Neural progenitor cell (in vitro differentiated cells): Measurements from ENCODE around the gene ADGRG7. TPM values are rescaled to one million over a fixed set of nuclear protein-coding genes. Genes with fewer than 3 reads are reported as not detected.
A peak's percentile ranks its signal among the peaks of the same experiment; 100 is the strongest.
"Not testable (repeated sequence)": the region's sequence is repeated elsewhere in the genome, so short reads cannot be mapped to it uniquely, and the experiment has no call there.

ENCODE experiments used
- DNase-seq: peaks from one replicate; pipeline ENCODE4 v3.0.0-alpha.2; 2016; ENCODE audit warnings: low spot score
- H2AFZ ChIP-seq: fragments of 200-600 bp; sonication (generic); replicated peaks from 2 replicates; pipeline ENCODE4 v1.6.1; 2016; ENCODE audit warnings: antibody characterized with exemption
- H3F3A ChIP-seq: fragments of 200-600 bp; sonication (generic); 2 replicates; pipeline ENCODE4 v1.6.1; 2016; ENCODE audit warnings: antibody characterized with exemption, low read depth
- H3K27ac ChIP-seq: fragments of 200-600 bp; sonication (generic); 2 replicates; pipeline ENCODE4 v1.5.1; 2016; ENCODE audit warnings: mild to moderate bottlenecking
- H3K27me3 ChIP-seq: fragments of 200-600 bp; sonication (generic); 2 replicates; pipeline ENCODE4 v1.6.1; 2016; ENCODE audit warnings: mild to moderate bottlenecking, moderate library complexity
- H3K36me3 ChIP-seq: fragments of 200-600 bp; sonication (generic); 2 replicates; pipeline ENCODE4 v1.5.1; 2016
- H3K4me1 ChIP-seq: fragments of 200-600 bp; sonication (generic); 2 replicates; pipeline ENCODE4 v1.6.1; 2016; ENCODE audit warnings: mixed run types
- H3K4me2 ChIP-seq: fragments of 200-600 bp; sonication (generic); 2 replicates; pipeline ENCODE4 v1.6.1; 2016
- H3K4me3 ChIP-seq: fragments of 200-600 bp; sonication (generic); 2 replicates; pipeline ENCODE4 v1.5.1; 2016
- H3K79me2 ChIP-seq: fragments of 200-600 bp; sonication (generic); 2 replicates; pipeline ENCODE4 v1.6.1; 2016; ENCODE audit warnings: low read depth
- H3K9ac ChIP-seq: fragments of 200-600 bp; sonication (generic); 2 replicates; pipeline ENCODE4 v1.6.1; 2016
- H3K9me3 ChIP-seq: fragments of 200-600 bp; sonication (generic); 2 replicates; pipeline ENCODE4 v1.5.1; 2016; ENCODE audit warnings: low read depth
- H4K20me1 ChIP-seq: fragments of 200-600 bp; sonication (generic); 2 replicates; pipeline ENCODE4 v1.6.1; 2016; ENCODE audit warnings: low read depth
- H3K27ac Mint-ChIP-seq: 3 replicates; pipeline ENCODE4 v1.8.0; 2021; ENCODE audit warnings: mixed read lengths
- H3K27me3 Mint-ChIP-seq: 2 replicates; pipeline ENCODE4 v1.8.0; 2022; ENCODE audit warnings: low read depth, mild to moderate bottlenecking, inconsistent platforms, moderate library complexity, mixed read lengths; ENCODE audit not compliant: insufficient read depth
- H3K36me3 Mint-ChIP-seq: 3 replicates; pipeline ENCODE4 v1.8.0; 2021; ENCODE audit warnings: mixed read lengths
- H3K4me1 Mint-ChIP-seq: 3 replicates; pipeline ENCODE4 v1.8.0; 2021; ENCODE audit warnings: mixed read lengths
- H3K4me3 Mint-ChIP-seq: 3 replicates; pipeline ENCODE4 v1.8.0; 2021; ENCODE audit warnings: mild to moderate bottlenecking, moderate library complexity, mixed read lengths
- H3K9me3 Mint-ChIP-seq: 3 replicates; pipeline ENCODE4 v1.8.0; 2020; ENCODE audit warnings: mixed read lengths
- EZH2 ChIP-seq: fragments of 200-600 bp; sonication (generic); IDR thresholded peaks from 2 replicates; pipeline ENCODE4 v1.6.1; 2017; ENCODE audit warnings: antibody characterized with exemption, mild to moderate bottlenecking, moderate library complexity
- EZH2phosphoT487 ChIP-seq: fragments of 200-600 bp; sonication (generic); IDR thresholded peaks from 2 replicates; pipeline ENCODE4 v1.6.1; 2017; ENCODE audit warnings: antibody characterized with exemption
- total RNA-seq: library from RNA; depleted of rRNA; stranded (reverse); fragments of >200 nt; gene quantifications from 2 replicates; pipeline ENCODE4 v1.2.3, GENCODE V29; 2015; ENCODE audit warnings: low replicate concordance
- TF ChIP-seq, protein P1 (sequence below): fragments of 200-600 bp; sonication (generic); IDR thresholded peaks from 2 replicates; pipeline ENCODE4 v1.5.1; 2017; ENCODE audit warnings: antibody characterized with exemption, mild to moderate bottlenecking

Gene ADGRG7
- total RNA-seq, 1 donor from 2014 or later, result not detected

DNA sequence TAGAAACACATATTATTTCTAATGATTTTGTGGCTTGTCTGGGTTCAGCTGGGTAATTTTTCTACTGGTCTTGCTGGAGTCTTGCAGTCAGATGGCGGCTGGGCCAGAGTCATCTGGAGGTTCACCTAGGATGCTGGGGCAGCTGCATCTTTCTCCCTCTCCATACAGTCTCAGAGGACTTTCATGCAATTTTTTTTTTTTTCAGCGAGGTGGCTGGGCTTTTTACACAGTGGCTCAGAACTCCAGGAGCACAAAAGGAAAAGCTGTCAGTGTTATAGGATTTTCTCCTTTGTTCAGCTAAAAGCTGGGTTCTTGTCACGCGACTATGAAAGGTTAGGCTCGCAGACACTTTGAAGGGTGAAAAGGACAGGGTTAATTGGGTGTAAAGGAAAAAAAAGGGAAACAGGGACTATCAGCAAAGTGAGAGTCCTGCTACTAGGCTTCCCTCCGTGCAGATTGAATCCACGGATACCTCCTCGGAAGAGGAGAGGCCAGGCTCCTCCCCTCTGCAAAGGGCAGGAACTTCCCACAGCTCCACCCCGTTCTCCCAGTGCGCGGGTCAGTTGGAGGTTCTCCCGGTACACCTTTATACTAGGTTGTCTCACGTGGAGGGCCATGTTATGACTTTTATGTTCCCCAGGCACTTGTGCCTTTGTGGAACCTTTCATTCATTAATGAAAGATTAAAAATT is 44.3 kb downstream of the ADGRG7 start:
- H3K9ac ChIP-seq, result no peak overlapping the region
- H3K27me3 Mint-ChIP-seq, result peaks cover 5% of the 10 kb centered on the region
- no peaks in the 10 kb centered on the region for H3K9me3 Mint-ChIP-seq
- DNase-seq, result peak; percentile 60
- peak overlapping the region; percentile 16 for H3K4me2 ChIP-seq
- H2AFZ ChIP-seq, result peak overlapping the region; percentile 41
- H3K4me1 ChIP-seq, result peaks cover 4% of the 10 kb centered on the region
- no peak overlapping the region for H3K4me3 ChIP-seq
- no peaks in the 10 kb centered on the region for H3K36me3 ChIP-seq
- TF ChIP-seq EZH2 (no peak), EZH2phosphoT487 (peak; percentile 65)
- TF ChIP-seq, protein P1, sequence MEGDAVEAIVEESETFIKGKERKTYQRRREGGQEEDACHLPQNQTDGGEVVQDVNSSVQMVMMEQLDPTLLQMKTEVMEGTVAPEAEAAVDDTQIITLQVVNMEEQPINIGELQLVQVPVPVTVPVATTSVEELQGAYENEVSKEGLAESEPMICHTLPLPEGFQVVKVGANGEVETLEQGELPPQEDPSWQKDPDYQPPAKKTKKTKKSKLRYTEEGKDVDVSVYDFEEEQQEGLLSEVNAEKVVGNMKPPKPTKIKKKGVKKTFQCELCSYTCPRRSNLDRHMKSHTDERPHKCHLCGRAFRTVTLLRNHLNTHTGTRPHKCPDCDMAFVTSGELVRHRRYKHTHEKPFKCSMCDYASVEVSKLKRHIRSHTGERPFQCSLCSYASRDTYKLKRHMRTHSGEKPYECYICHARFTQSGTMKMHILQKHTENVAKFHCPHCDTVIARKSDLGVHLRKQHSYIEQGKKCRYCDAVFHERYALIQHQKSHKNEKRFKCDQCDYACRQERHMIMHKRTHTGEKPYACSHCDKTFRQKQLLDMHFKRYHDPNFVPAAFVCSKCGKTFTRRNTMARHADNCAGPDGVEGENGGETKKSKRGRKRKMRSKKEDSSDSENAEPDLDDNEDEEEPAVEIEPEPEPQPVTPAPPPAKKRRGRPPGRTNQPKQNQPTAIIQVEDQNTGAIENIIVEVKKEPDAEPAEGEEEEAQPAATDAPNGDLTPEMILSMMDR, result no peak
- H3K9me3 ChIP-seq, result no peaks in the 10 kb centered on the region
- H3K36me3 Mint-ChIP-seq, result no peaks in the 10 kb centered on the region
- no peaks in the 10 kb centered on the region for H3K79me2 ChIP-seq
- no peaks in the 10 kb centered on the region for H4K20me1 ChIP-seq
- peaks cover 2% of the 10 kb centered on the region for H3K4me1 Mint-ChIP-seq
- H3K27ac Mint-ChIP-seq, result peak overlapping the region; percentile 34
- no peak overlapping the region for H3K27ac ChIP-seq
- H3K27me3 ChIP-seq, result no peaks in the 10 kb centered on the region
- H3F3A ChIP-seq, result peaks cover 6% of the 10 kb centered on the region
- no peak overlapping the region for H3K4me3 Mint-ChIP-seq

DNA sequence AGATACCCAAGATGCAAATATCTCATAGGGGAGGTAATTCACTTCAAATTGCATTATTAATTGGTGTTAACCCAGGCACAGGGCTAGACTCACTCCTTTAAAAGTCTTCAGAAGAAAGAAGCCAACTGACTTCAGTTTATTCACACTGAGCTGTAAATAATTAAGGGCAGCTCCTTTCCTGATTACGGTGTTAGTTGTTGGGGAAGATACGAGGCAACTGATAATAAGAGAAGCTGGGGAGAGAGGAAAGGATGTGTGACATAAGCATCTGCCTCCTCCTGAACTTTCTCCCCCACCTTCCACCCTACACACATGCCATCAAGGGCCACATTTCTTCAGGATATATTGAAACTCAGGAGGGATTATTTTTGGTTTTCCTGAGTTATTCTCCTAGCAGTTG is 47.5 kb downstream of the ADGRG7 start:
- H3K9me3 ChIP-seq, result no peaks in the 10 kb centered on the region
- Mint-ChIP-seq H3K27me3 (peaks cover 5% of the 10 kb centered on the region), H3K4me3 (no peak overlapping the region), H3K4me1 (peaks cover 2% of the 10 kb centered on the region), H3K9me3 (no peaks in the 10 kb centered on the region), H3K36me3 (no peaks in the 10 kb centered on the region), H3K27ac (no peak overlapping the region)
- no peak overlapping the region for H3K27ac ChIP-seq
- no peak overlapping the region for H3K9ac ChIP-seq
- peak overlapping the region; percentile 30 for H2AFZ ChIP-seq
- peaks cover 4% of the 10 kb centered on the region for H3K4me1 ChIP-seq
- peaks cover 6% of the 10 kb centered on the region for H3F3A ChIP-seq
- DNase-seq, result no peak
- H3K4me3 ChIP-seq, result no peak overlapping the region
- no peaks in the 10 kb centered on the region for H3K27me3 ChIP-seq
- TF ChIP-seq, protein P1, result no peak
- no peak for TF ChIP-seq EZH2phosphoT487
- no peak for TF ChIP-seq EZH2
- no peaks in the 10 kb centered on the region for H4K20me1 ChIP-seq
- no peak overlapping the region for H3K4me2 ChIP-seq
- no peaks in the 10 kb centered on the region for H3K79me2 ChIP-seq
- H3K36me3 ChIP-seq, result no peaks in the 10 kb centered on the region

DNA sequence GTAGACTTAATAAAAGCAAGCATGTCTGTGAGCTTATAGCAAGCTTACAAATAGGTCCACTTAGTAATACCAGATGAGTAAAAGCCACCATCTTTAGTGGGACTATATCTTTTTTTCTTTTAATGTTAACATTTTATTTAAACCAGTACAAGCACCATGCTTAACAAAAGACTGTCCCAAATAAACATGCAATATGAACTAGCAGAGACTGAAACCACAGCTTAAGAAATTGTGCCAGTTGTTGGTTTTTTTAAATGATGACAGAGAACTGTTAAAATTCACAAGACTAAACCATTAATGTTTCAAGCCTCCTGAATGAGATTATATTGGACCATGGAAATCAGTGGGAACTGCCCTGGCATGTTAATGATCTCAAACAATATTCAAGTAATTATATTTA is 51.9 kb downstream of the ADGRG7 start:
- H3K9ac ChIP-seq, result not testable (repeated sequence)

DNA sequence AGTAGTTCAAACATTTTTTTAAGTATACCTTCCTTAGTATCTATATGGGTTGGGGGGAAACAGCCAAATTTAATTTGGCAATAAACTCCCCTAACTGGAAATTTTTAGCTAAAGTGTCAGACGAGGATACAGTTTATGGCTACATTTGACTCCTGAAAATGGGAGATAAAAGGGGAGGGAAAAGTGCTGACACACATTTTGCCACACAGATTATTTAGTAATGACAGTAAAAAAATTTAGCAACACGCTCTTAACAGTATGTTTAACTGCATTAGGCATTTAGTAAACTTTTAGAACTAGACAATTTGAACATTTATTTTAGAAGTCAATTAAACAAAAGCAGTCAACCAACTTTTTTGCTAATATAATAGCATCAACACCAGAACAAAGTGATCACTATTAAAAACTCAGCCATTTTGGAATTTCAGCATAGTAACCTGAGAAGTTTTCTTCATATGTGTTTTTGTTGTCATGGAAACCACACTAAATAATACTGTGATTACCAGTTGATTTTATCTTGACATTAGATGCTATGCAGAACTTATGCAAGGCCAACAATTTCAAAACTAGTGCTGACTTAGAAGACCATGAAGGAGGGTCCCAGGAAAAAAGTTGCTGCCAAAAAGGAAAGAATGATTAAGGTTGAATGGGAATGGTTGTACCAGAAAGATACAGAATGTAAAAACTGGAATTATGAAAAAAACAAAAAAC is 52.9 kb downstream of the ADGRG7 start:
- no peak overlapping the region for H3K4me2 ChIP-seq
- H3K36me3 ChIP-seq, result no peaks in the 10 kb centered on the region
- no peaks in the 10 kb centered on the region for H3K9me3 ChIP-seq
- no peak overlapping the region for H3K9ac ChIP-seq
- H3F3A ChIP-seq, result no peaks in the 10 kb centered on the region
- no peak overlapping the region for H3K27ac ChIP-seq
- no peaks in the 10 kb centered on the region for H4K20me1 ChIP-seq
- H3K4me1 ChIP-seq, result no peaks in the 10 kb centered on the region
- H3K27me3 ChIP-seq, result no peaks in the 10 kb centered on the region
- peaks cover under 1% of the 10 kb centered on the region for H3K27me3 Mint-ChIP-seq
- no peaks in the 10 kb centered on the region for H3K9me3 Mint-ChIP-seq
- DNase-seq, result no peak
- H2AFZ ChIP-seq, result no peak overlapping the region
- no peaks in the 10 kb centered on the region for H3K79me2 ChIP-seq
- no peaks in the 10 kb centered on the region for H3K4me1 Mint-ChIP-seq
- H3K36me3 Mint-ChIP-seq, result no peaks in the 10 kb centered on the region
- H3K4me3 ChIP-seq, result no peak overlapping the region
- H3K27ac Mint-ChIP-seq, result no peak overlapping the region
- TF ChIP-seq, protein P1, result no peak
- TF ChIP-seq EZH2phosphoT487, result no peak
- no peak overlapping the region for H3K4me3 Mint-ChIP-seq

More for the DNA sequence above, 51.9 kb downstream of the ADGRG7 start:
- not testable (repeated sequence) for H3K4me1 ChIP-seq, H3K36me3 Mint-ChIP-seq, H3K79me2 ChIP-seq, H3F3A ChIP-seq, H3K4me1 Mint-ChIP-seq, H3K27ac Mint-ChIP-seq, H4K20me1 ChIP-seq, H3K27ac ChIP-seq, H3K4me2 ChIP-seq, DNase-seq, H3K36me3 ChIP-seq, H3K9me3 ChIP-seq, H3K4me3 Mint-ChIP-seq, H3K27me3 ChIP-seq, H2AFZ ChIP-seq, H3K4me3 ChIP-seq, H3K9me3 Mint-ChIP-seq, H3K27me3 Mint-ChIP-seq
